Thyroid gland (tissue), 4 donors: ENCODE measurements around the gene SLC3A2. TPM values are rescaled to one million over a fixed set of nuclear protein-coding genes. Genes with fewer than 3 reads are reported as not detected.

Experiments
- DNase-seq, 2 donors: peaks; one replicate each; pipeline ENCODE4 v3.0.0-alpha.2; 2019
- H3K27ac ChIP-seq, 3 donors: fragments of 200-600 bp; sonication (generic); 1 replicate in 2 of 3; 2 replicates in 1 of 3; pipeline ENCODE4 v1.5.1; 2016 to 2019; ENCODE audit warnings: mild to moderate bottlenecking in 1 of 3, moderate library complexity in 1 of 3
- H3K27me3 ChIP-seq: fragments of 200-600 bp; sonication (generic); one replicate; pipeline ENCODE4 v1.5.1; 2019
- H3K36me3 ChIP-seq, 2 donors: fragments of 200-600 bp; sonication (generic); one replicate each; pipeline ENCODE4 v1.5.1; 2016 to 2019
- H3K4me1 ChIP-seq, 2 donors: fragments of 200-600 bp; sonication (generic); one replicate each; pipeline ENCODE4 v1.5.1; 2017 to 2019
- H3K4me3 ChIP-seq, 3 donors: fragments of 200-600 bp; sonication (generic); replicated peaks in 1 of 3; 1 replicate in 2 of 3; 2 replicates in 1 of 3; pipeline ENCODE4 v1.5.1; 2016; ENCODE audit warnings: mild to moderate bottlenecking in 1 of 3
- H3K9me3 ChIP-seq: fragments of 200-600 bp; sonication (generic); one replicate; pipeline ENCODE4 v1.5.1; 2017
- CTCF ChIP-seq, 6 experiments: fragments of 200-600 bp in 3 of 6; fragments of 450-650 bp in 3 of 6; sonication (generic) in 3 of 6; IDR thresholded peaks; one replicate each; pipeline ENCODE4 v1.5.1; 2016 to 2019; ENCODE audit warnings: antibody characterized with exemption in 6 of 6, mild to moderate bottlenecking in 2 of 6, inconsistent platforms in 1 of 6, moderate library complexity in 1 of 6
- POLR2A ChIP-seq, 2 donors: fragments of 450-650 bp; IDR thresholded peaks; one replicate each; pipeline ENCODE4 v1.6.1; 2017; ENCODE audit warnings: antibody characterized with exemption in 2 of 2, mild to moderate bottlenecking in 2 of 2, moderate library complexity in 1 of 2
- WGBS, 2 donors: methylation state at CpG; one replicate each; pipeline ENCODE4 v1.1.5; 2017; 5-methylcytosine and 5-hydroxymethylcytosine counted together
- intact Hi-C: fragments of 100-400 bp; cut with DNase I; formaldehyde crosslinking; loops from one replicate; pipeline ENCODE4 v1.15.1; 2023
- total RNA-seq, 4 donors: library from RNA; depleted of rRNA; stranded (reverse); fragments of >200 nt; gene quantifications; one replicate each; pipeline ENCODE4 v1.2.3, GENCODE V29; 2016

Gene SLC3A2
- total RNA-seq, 4 donors from 2014 or later, result 145 to 295 (median 159) TPM

GRCh38 chr11:62908468-62909072, 27.9 kb downstream of the SLC3A2 start:
- WGBS, 2 donors, result 40 to 44% methylated on average over 3 to 6 of the region's 9 CpGs
- peak overlapping the region; percentile 87 to 92 (median 91) for H3K27ac ChIP-seq
- no peaks in the 10 kb centered on the region for H3K36me3 ChIP-seq
- H3K27me3 ChIP-seq, result no peaks in the 10 kb centered on the region
- H3K9me3 ChIP-seq, result no peaks in the 10 kb centered on the region
- peaks cover 20 to 28% of the 10 kb centered on the region in 2 donors for H3K4me1 ChIP-seq
- peak; percentile 97 for DNase-seq
- intact Hi-C loops, result no loop called here
- TF ChIP-seq POLR2A (IDR thresholded peaks at IDR 0.05) (peak in 1 of 2 donors; percentile 24), CTCF (IDR thresholded peaks at IDR 0.05) (no peak)
- H3K4me3 ChIP-seq, result no peak overlapping the region

- Histone ChIP-seq H3K4me1 (peaks cover 20 to 28% of the 10 kb centered on the region in 2 donors), H3K36me3 (no peaks in the 10 kb centered on the region), H3K9me3 (no peaks in the 10 kb centered on the region), H3K27ac (peak overlapping the region; percentile 87 to 92 (median 91)), H3K27me3 (no peaks in the 10 kb centered on the region), H3K4me3 (no peak overlapping the region)
- peak; percentile 84 to 88 for DNase-seq
- 40% methylated on average over 17 to 18 of the region's 24 CpGs for WGBS, 2 donors
- TF ChIP-seq CTCF (IDR thresholded peaks at IDR 0.05), result peak; percentile 17 to 58 (median 46)
- TF ChIP-seq POLR2A (IDR thresholded peaks at IDR 0.05), result no peak
- intact Hi-C loops, result no loop called here
Measured at GRCh38 chr11:62909107-62909894, 28.6 kb downstream of the SLC3A2 start.

GRCh38 chr11:62910141-62910882, 29.6 kb downstream of the SLC3A2 start:
- intact Hi-C loops, result no loop called here
- no peak overlapping the region for H3K27ac ChIP-seq
- peaks cover 20 to 28% of the 10 kb centered on the region in 2 donors for H3K4me1 ChIP-seq
- no peak for DNase-seq
- no peak overlapping the region for H3K4me3 ChIP-seq
- H3K27me3 ChIP-seq, result no peaks in the 10 kb centered on the region
- WGBS, 2 donors, result 94 to 98% methylated on average over 21 to 24 of the region's 27 CpGs
- H3K36me3 ChIP-seq, result no peaks in the 10 kb centered on the region
- no peaks in the 10 kb centered on the region for H3K9me3 ChIP-seq
- no peak for TF ChIP-seq POLR2A (IDR thresholded peaks at IDR 0.05)
- TF ChIP-seq CTCF (IDR thresholded peaks at IDR 0.05), result no peak

GRCh38 chr11:62911137-62912130, 30.7 kb downstream of the SLC3A2 start:
- H3K4me1 ChIP-seq, result peaks cover 20 to 28% of the 10 kb centered on the region in 2 donors
- no peaks in the 10 kb centered on the region for H3K36me3 ChIP-seq
- 91 to 92% methylated on average over 14 of the region's 14 CpGs for WGBS, 2 donors
- no peak for DNase-seq
- H3K27ac ChIP-seq, result no peak overlapping the region
- intact Hi-C loops, result no loop called here
- no peak for TF ChIP-seq CTCF (IDR thresholded peaks at IDR 0.05)
- TF ChIP-seq POLR2A (IDR thresholded peaks at IDR 0.05), result no peak
- H3K4me3 ChIP-seq, result no peak overlapping the region
- no peaks in the 10 kb centered on the region for H3K9me3 ChIP-seq
- no peaks in the 10 kb centered on the region for H3K27me3 ChIP-seq
